Mesendoderm (in vitro differentiated cells): ENCODE results near the gene SGK2.

Experiments used
- DNase-seq: peaks from one replicate; pipeline ENCODE4 v3.0.0; 2013
- H2AK5ac ChIP-seq: 2 replicates; pipeline ENCODE4 v1.6.1; 2013; ENCODE audit warnings: low read length, inconsistent platforms
- H2BK120ac ChIP-seq: 2 replicates; pipeline ENCODE4 v1.6.1; 2013; ENCODE audit warnings: low read depth, mild to moderate bottlenecking, low read length, moderate library complexity, mixed read lengths
- H2BK15ac ChIP-seq: replicated peaks from 2 replicates; pipeline ENCODE4 v1.6.1; 2013; ENCODE audit warnings: low read depth, mild to moderate bottlenecking, moderate library complexity
- H2BK5ac ChIP-seq: 2 replicates; pipeline ENCODE4 v1.6.1; 2013; ENCODE audit warnings: low read length, inconsistent platforms
- H3K18ac ChIP-seq: 2 replicates; pipeline ENCODE4 v1.6.1; 2013; ENCODE audit warnings: mild to moderate bottlenecking, low read length, mixed read lengths
- H3K23ac ChIP-seq: one replicate; pipeline ENCODE4 v1.6.1; 2013; ENCODE audit warnings: low read length
- H3K27ac ChIP-seq: 2 replicates; pipeline ENCODE4 v1.5.1; 2013; ENCODE audit warnings: low read depth, mild to moderate bottlenecking, inconsistent platforms, low read length, moderate library complexity
- H3K27me3 ChIP-seq: 2 replicates; pipeline ENCODE4 v1.6.1; 2013; ENCODE audit warnings: low read length, control low read depth, mild to moderate bottlenecking, inconsistent platforms; ENCODE audit not compliant: insufficient read depth, poor library complexity
- H3K36me3 ChIP-seq: 2 replicates; pipeline ENCODE4 v1.6.1; 2013; ENCODE audit warnings: low read length, inconsistent platforms; ENCODE audit not compliant: control insufficient read depth, insufficient read depth
- H3K4ac ChIP-seq: one replicate; pipeline ENCODE4 v1.6.1; 2013; ENCODE audit warnings: low read depth, mild to moderate bottlenecking, low read length, moderate library complexity
- H3K4me1 ChIP-seq: 2 replicates; pipeline ENCODE4 v1.6.1; 2013; ENCODE audit warnings: low read depth, low read length, inconsistent platforms; ENCODE audit not compliant: control insufficient read depth
- H3K4me2 ChIP-seq: 2 replicates; pipeline ENCODE4 v1.6.1; 2013; ENCODE audit warnings: low read length
- H3K4me3 ChIP-seq: 2 replicates; pipeline ENCODE4 v1.5.1; 2013; ENCODE audit warnings: mild to moderate bottlenecking, low read length
- H3K56ac ChIP-seq: one replicate; pipeline ENCODE4 v1.6.1; 2013; ENCODE audit warnings: low read length
- H3K79me1 ChIP-seq: 2 replicates; pipeline ENCODE4 v1.6.1; 2013; ENCODE audit warnings: low read length, inconsistent platforms
- H3K79me2 ChIP-seq: 2 replicates; pipeline ENCODE4 v1.6.1; 2013; ENCODE audit warnings: mild to moderate bottlenecking, low read length; ENCODE audit not compliant: control insufficient read depth, insufficient read depth
- H3K9ac ChIP-seq: 2 replicates; pipeline ENCODE4 v1.6.1; 2013; ENCODE audit warnings: low read length, inconsistent platforms
- H4K5ac ChIP-seq: one replicate; pipeline ENCODE4 v1.6.1; 2013; ENCODE audit warnings: low read length
- H4K8ac ChIP-seq: one replicate; pipeline ENCODE4 v1.6.1; 2013; ENCODE audit warnings: low read depth, mild to moderate bottlenecking, control low read depth, low read length, moderate library complexity
- WGBS: extraction: QIAGEN DNeasy Blood & Tissue Kit; methylation state at CpG from one replicate; pipeline ENCODE4 v1.1.7; 2013; ENCODE audit warnings: low lambda C conversion rate, missing lambda C conversion rate; ENCODE audit not compliant: insufficient coverage; ENCODE audit errors: extremely low coverage; 5-methylcytosine and 5-hydroxymethylcytosine counted together

Gene SGK2

GRCh38 chr20:43541214-43541613 is 17.6 kb upstream of the SGK2 start:
- Histone ChIP-seq H3K4ac (no peak overlapping the region), H3K36me3 (no peaks in the 10 kb centered on the region), H3K27me3 (no peaks in the 10 kb centered on the region), H2BK5ac (no peak overlapping the region), H2BK15ac (no peak overlapping the region), H3K4me3 (no peak overlapping the region), H3K27ac (no peak overlapping the region), H2AK5ac (no peak overlapping the region), H4K5ac (no peak overlapping the region), H3K79me2 (no peaks in the 10 kb centered on the region), H4K8ac (no peak overlapping the region), H3K79me1 (no peaks in the 10 kb centered on the region), H3K4me2 (no peak overlapping the region), H3K18ac (no peak overlapping the region), H3K23ac (no peak overlapping the region), H2BK120ac (no peak overlapping the region), H3K56ac (no peak overlapping the region), H3K9ac (no peak overlapping the region), H3K4me1 (no peaks in the 10 kb centered on the region)
- no CpG with 5 or more reads among the region's 2 CpGs for WGBS
- DNase-seq: no peak

GRCh38 chr20:43542161-43542560 is 16.7 kb upstream of the SGK2 start:
- WGBS: no CpG with 5 or more reads among the region's 5 CpGs
- Histone ChIP-seq H2AK5ac (no peak overlapping the region), H3K56ac (no peak overlapping the region), H3K4me2 (no peak overlapping the region), H3K4ac (no peak overlapping the region), H3K4me1 (no peaks in the 10 kb centered on the region), H2BK5ac (no peak overlapping the region), H3K79me2 (no peaks in the 10 kb centered on the region), H4K5ac (no peak overlapping the region), H4K8ac (no peak overlapping the region), H3K4me3 (no peak overlapping the region), H2BK15ac (no peak overlapping the region), H3K27ac (no peak overlapping the region), H3K23ac (no peak overlapping the region), H3K27me3 (no peaks in the 10 kb centered on the region), H3K36me3 (no peaks in the 10 kb centered on the region), H3K79me1 (no peaks in the 10 kb centered on the region), H3K9ac (no peak overlapping the region), H2BK120ac (no peak overlapping the region), H3K18ac (no peak overlapping the region)
- DNase-seq: no peak

GRCh38 chr20:43542674-43543073 is 16.2 kb upstream of the SGK2 start:
- H3K4ac ChIP-seq: no peak overlapping the region
- H4K8ac ChIP-seq: no peak overlapping the region
- no peak overlapping the region for H3K9ac ChIP-seq
- H3K4me3 ChIP-seq: no peak overlapping the region
- H3K79me2 ChIP-seq: no peaks in the 10 kb centered on the region
- WGBS: no CpG with 5 or more reads among the region's 4 CpGs
- H3K18ac ChIP-seq: no peak overlapping the region
- no peak overlapping the region for H4K5ac ChIP-seq
- H2BK5ac ChIP-seq: no peak overlapping the region
- H3K79me1 ChIP-seq: no peaks in the 10 kb centered on the region
- H3K23ac ChIP-seq: no peak overlapping the region
- no peaks in the 10 kb centered on the region for H3K4me1 ChIP-seq
- no peak overlapping the region for H3K4me2 ChIP-seq
- no peaks in the 10 kb centered on the region for H3K27me3 ChIP-seq
- DNase-seq: no peak
- H3K27ac ChIP-seq: no peak overlapping the region
- H3K36me3 ChIP-seq: no peaks in the 10 kb centered on the region
- no peak overlapping the region for H2BK15ac ChIP-seq
- no peak overlapping the region for H2AK5ac ChIP-seq
- no peak overlapping the region for H3K56ac ChIP-seq
- no peak overlapping the region for H2BK120ac ChIP-seq

- H3K4me3 ChIP-seq: no peak overlapping the region
- DNase-seq: no peak
- no peaks in the 10 kb centered on the region for H3K27me3 ChIP-seq
- H2BK5ac ChIP-seq: no peak overlapping the region
- no peak overlapping the region for H2AK5ac ChIP-seq
- H3K56ac ChIP-seq: no peak overlapping the region
- no peak overlapping the region for H3K4me2 ChIP-seq
- H3K4me1 ChIP-seq: no peaks in the 10 kb centered on the region
- H4K5ac ChIP-seq: no peak overlapping the region
- no peaks in the 10 kb centered on the region for H3K36me3 ChIP-seq
- H3K4ac ChIP-seq: no peak overlapping the region
- H4K8ac ChIP-seq: no peak overlapping the region
- no peak overlapping the region for H2BK120ac ChIP-seq
- no peak overlapping the region for H3K23ac ChIP-seq
- no CpG with 5 or more reads among the region's 5 CpGs for WGBS
- no peak overlapping the region for H3K18ac ChIP-seq
- H2BK15ac ChIP-seq: no peak overlapping the region
- no peaks in the 10 kb centered on the region for H3K79me2 ChIP-seq
- H3K27ac ChIP-seq: no peak overlapping the region
- no peak overlapping the region for H3K9ac ChIP-seq
- H3K79me1 ChIP-seq: no peaks in the 10 kb centered on the region
These were observed 15.7 kb upstream of the SGK2 start for GRCh38 chr20:43543138-43543537.

GRCh38 chr20:43544501-43544900 is 14.3 kb upstream of the SGK2 start:
- WGBS: no CpG with 5 or more reads among the region's 9 CpGs

GRCh38 chr20:43545837-43546578 is 12.8 kb upstream of the SGK2 start:
- no peak overlapping the region for H3K4ac ChIP-seq
- H3K36me3 ChIP-seq: no peaks in the 10 kb centered on the region
- H3K23ac ChIP-seq: no peak overlapping the region
- no peak overlapping the region for H3K4me2 ChIP-seq
- WGBS: no CpG with 5 or more reads among the region's 4 CpGs
- H3K18ac ChIP-seq: no peak overlapping the region
- H2BK5ac ChIP-seq: no peak overlapping the region
- H3K9ac ChIP-seq: no peak overlapping the region
- H3K27me3 ChIP-seq: no peaks in the 10 kb centered on the region
- H4K5ac ChIP-seq: no peak overlapping the region
- no peak overlapping the region for H3K4me3 ChIP-seq
- H3K56ac ChIP-seq: no peak overlapping the region
- no peaks in the 10 kb centered on the region for H3K79me2 ChIP-seq
- H3K4me1 ChIP-seq: no peaks in the 10 kb centered on the region
- no peak for DNase-seq
- H2BK120ac ChIP-seq: no peak overlapping the region
- H3K27ac ChIP-seq: no peak overlapping the region
- no peak overlapping the region for H2BK15ac ChIP-seq
- no peak overlapping the region for H2AK5ac ChIP-seq
- H4K8ac ChIP-seq: no peak overlapping the region
- no peaks in the 10 kb centered on the region for H3K79me1 ChIP-seq

More at GRCh38 chr20:43544501-43544900, 14.3 kb upstream of the SGK2 start:
- no peaks in the 10 kb centered on the region for H3K79me2 ChIP-seq
- no peak overlapping the region for H3K4me3 ChIP-seq
- H2AK5ac ChIP-seq: no peak overlapping the region
- H4K5ac ChIP-seq: no peak overlapping the region
- H3K79me1 ChIP-seq: no peaks in the 10 kb centered on the region
- no peak for DNase-seq
- H3K27me3 ChIP-seq: no peaks in the 10 kb centered on the region
- H4K8ac ChIP-seq: no peak overlapping the region
- H3K4ac ChIP-seq: no peak overlapping the region
- H2BK120ac ChIP-seq: no peak overlapping the region
- H3K36me3 ChIP-seq: no peaks in the 10 kb centered on the region
- H3K56ac ChIP-seq: no peak overlapping the region
- H2BK15ac ChIP-seq: no peak overlapping the region
- H3K9ac ChIP-seq: no peak overlapping the region
- H3K4me2 ChIP-seq: no peak overlapping the region
- H3K27ac ChIP-seq: no peak overlapping the region
- H3K4me1 ChIP-seq: no peaks in the 10 kb centered on the region
- no peak overlapping the region for H3K18ac ChIP-seq
- H3K23ac ChIP-seq: no peak overlapping the region
- H2BK5ac ChIP-seq: no peak overlapping the region
